IMR-90 (cell line): ENCODE measurements around the gene GDF10. TPM values are rescaled to one million over a fixed set of nuclear protein-coding genes. Genes with fewer than 3 reads are reported as not detected.

Experiments used
- ATAC-seq: fragments of 200-7000 bp; cut with Tn5 transposase; 2 replicates; pipeline ENCODE4 v1.9.1; 2020; ENCODE audit warnings: low read depth, mild to moderate bottlenecking, moderate library complexity
- BruUV-seq: library from RNA; stranded (reverse); fragments of 400-500 nt; replicated peaks from 2 replicates; lab custom pipeline; 2021; lab: Mats Ljungman, UMichigan
- CTCF ChIA-PET: fragments of 300-600 bp; formaldehyde crosslinking; extraction: SDS; loops from one replicate; lab custom pipeline; 2021; ENCODE audit warnings: antibody characterized with exemption; lab: Yijun Ruan, JAX
- POLR2A ChIA-PET: fragments of 300-600 bp; sonication (Branson Sonifier 250); formaldehyde crosslinking; loops from one replicate; lab custom pipeline; 2022; ENCODE audit warnings: antibody characterized with exemption; ENCODE audit not compliant: unreplicated experiment; lab: Charles Lee
- DNase-seq: peaks from one replicate; pipeline ENCODE4 v3.0.0; 2013
- H2AFZ ChIP-seq: replicated peaks from 2 replicates; pipeline ENCODE3; 2013; ENCODE audit warnings: low read length, mild to moderate bottlenecking; ENCODE audit not compliant: poor library complexity
- H2AK5ac ChIP-seq: 2 replicates; pipeline ENCODE4 v1.6.1; 2013; ENCODE audit warnings: low read depth, low read length, inconsistent platforms
- H2AK9ac ChIP-seq: replicated peaks from 2 replicates; pipeline ENCODE3; 2013; ENCODE audit warnings: mild to moderate bottlenecking, low read depth, low read length, moderate library complexity; ENCODE audit not compliant: poor library complexity
- H2BK120ac ChIP-seq: 2 replicates; pipeline ENCODE4 v1.6.1; 2013; ENCODE audit warnings: low read depth, low read length, inconsistent platforms
- H2BK15ac ChIP-seq: 3 replicates; pipeline ENCODE4 v1.6.1; 2013; ENCODE audit warnings: low read depth, low read length, inconsistent platforms
- H2BK20ac ChIP-seq: 2 replicates; pipeline ENCODE4 v1.6.1; 2013; ENCODE audit warnings: low read depth, mild to moderate bottlenecking, inconsistent platforms, low read length, moderate library complexity
- H2BK5ac ChIP-seq: 2 replicates; pipeline ENCODE4 v1.6.1; 2013; ENCODE audit warnings: mild to moderate bottlenecking, low read depth, low read length, inconsistent platforms; ENCODE audit not compliant: poor library complexity, severe bottlenecking
- H3K14ac ChIP-seq: replicated peaks from 2 replicates; pipeline ENCODE4 v1.6.1; 2013; ENCODE audit warnings: low read depth, low read length, inconsistent platforms
- H3K18ac ChIP-seq: 2 replicates; pipeline ENCODE4 v1.6.1; 2013; ENCODE audit warnings: low read depth, low read length, control low read depth
- H3K23ac ChIP-seq: 2 replicates; pipeline ENCODE4 v1.6.1; 2013; ENCODE audit warnings: low read depth, low read length, inconsistent platforms
- H3K27ac ChIP-seq: 2 replicates; pipeline ENCODE4 v1.5.1; 2013; ENCODE audit warnings: mild to moderate bottlenecking, control low read depth, low read length; ENCODE audit not compliant: insufficient read depth
- H3K27me3 ChIP-seq: 2 replicates; pipeline ENCODE4 v1.6.1; 2013; ENCODE audit warnings: low read length; ENCODE audit not compliant: control insufficient read depth, insufficient read depth
- H3K36me3 ChIP-seq: 2 replicates; pipeline ENCODE4 v1.6.1; 2013; ENCODE audit warnings: low read length, mixed read lengths; ENCODE audit not compliant: control insufficient read depth, insufficient read depth
- H3K4ac ChIP-seq: 2 replicates; pipeline ENCODE4 v1.6.1; 2013; ENCODE audit warnings: low read depth, low read length, inconsistent platforms
- H3K4me1 ChIP-seq: 2 replicates; pipeline ENCODE4 v1.6.1; 2013; ENCODE audit warnings: low read length, mixed read lengths; ENCODE audit not compliant: control insufficient read depth, insufficient read depth
- H3K4me2 ChIP-seq: 2 replicates; pipeline ENCODE4 v1.6.1; 2013; ENCODE audit warnings: low read depth, mild to moderate bottlenecking, control low read depth, low read length, moderate library complexity
- H3K4me3 ChIP-seq: 2 replicates; pipeline ENCODE4 v1.5.1; 2013; ENCODE audit warnings: low read depth, mild to moderate bottlenecking, control low read depth, low read length, moderate library complexity; ENCODE audit not compliant: insufficient read depth
- H3K56ac ChIP-seq: 2 replicates; pipeline ENCODE4 v1.6.1; 2013; ENCODE audit warnings: low read length, inconsistent platforms; ENCODE audit not compliant: insufficient read depth; ENCODE audit errors: extremely low read depth
- H3K79me1 ChIP-seq, 2 experiments: 2 replicates each; pipeline ENCODE4 v1.6.1; 2013; ENCODE audit warnings: low read length in 2 of 2, inconsistent platforms in 1 of 2, low read depth in 1 of 2
- H3K9ac ChIP-seq: 2 replicates; pipeline ENCODE4 v1.6.1; 2013; ENCODE audit warnings: low read depth, low read length, control low read depth
- H3K9me1 ChIP-seq: 2 replicates; pipeline ENCODE4 v1.6.1; 2013; ENCODE audit warnings: low read length, inconsistent platforms; ENCODE audit not compliant: insufficient read depth
- H3K9me3 ChIP-seq: 2 replicates; pipeline ENCODE4 v1.6.1; 2013; ENCODE audit warnings: low read length; ENCODE audit not compliant: control insufficient read depth, insufficient read depth
- H4K20me1 ChIP-seq: 2 replicates; pipeline ENCODE4 v1.6.1; 2013; ENCODE audit warnings: low read length, inconsistent platforms; ENCODE audit not compliant: insufficient read depth
- H4K5ac ChIP-seq: 2 replicates; pipeline ENCODE4 v1.6.1; 2013; ENCODE audit warnings: mild to moderate bottlenecking, low read depth, low read length, control low read depth
- H4K8ac ChIP-seq, 2 experiments: 2 replicates each; pipeline ENCODE4 v1.6.1; 2013; ENCODE audit warnings: low read depth in 2 of 2, low read length in 2 of 2, control low read depth in 1 of 2, inconsistent platforms in 1 of 2
- H4K91ac ChIP-seq: 2 replicates; pipeline ENCODE4 v1.6.1; 2013; ENCODE audit warnings: low read depth, low read length, inconsistent platforms; ENCODE audit not compliant: insufficient read depth
- ELK1 ChIP-seq: fragments of 150-350 bp; IDR thresholded peaks from 2 replicates; pipeline ENCODE4 v1.6.1; 2016; ENCODE audit warnings: low read depth, mild to moderate bottlenecking, low read length, moderate library complexity, borderline replicate concordance
- MAZ ChIP-seq: IDR thresholded peaks from 2 replicates; pipeline ENCODE4 v1.6.1; 2012; ENCODE audit warnings: low read depth, mild to moderate bottlenecking, low read length, improper control_type of control experiment, moderate library complexity, borderline replicate concordance
- WGBS, 2 experiments: methylation state at CpG; one replicate each; pipeline versions ENCODE4 v1.1.5 to v1.1.7; 2013; ENCODE audit warnings: missing lambda C conversion rate in 2 of 2; ENCODE audit not compliant: insufficient read length in 1 of 2; ENCODE audit errors: extremely low coverage in 2 of 2; 5-methylcytosine and 5-hydroxymethylcytosine counted together
- dilution Hi-C: fragments of 300-500 bp; cut with HindIII; formaldehyde crosslinking; loops from one replicate; pipeline ENCODE4 v1.14.3; 2018; ENCODE audit warnings: low sequenced_read_pairs; ENCODE audit not compliant: unreplicated experiment
- in situ Hi-C: fragments of 300-500 bp; cut with MboI; formaldehyde crosslinking; loops from 3 replicates; pipeline ENCODE4 v1.14.3; 2019; ENCODE audit warnings: low sequenced_read_pairs, inconsistent platforms, mixed read lengths
- intact Hi-C: fragments of 100-400 bp; cut with micrococcal nuclease; formaldehyde crosslinking; loops from 2 replicates; pipeline ENCODE4 v1.10.0; 2022
- polyA plus RNA-seq, 3 experiments: library from polyadenylated mRNA; depleted of rRNA; stranded (reverse); fragments of >200 nt; gene quantifications; 2 replicates each; pipeline ENCODE4 v1.2.3, GENCODE V29; 2012; ENCODE audit warnings: low replicate concordance in 1 of 3
- total RNA-seq: library from RNA; depleted of rRNA; stranded (reverse); fragments of >200 nt; gene quantifications from 2 replicates; pipeline ENCODE4 v1.2.3, GENCODE V29; 2012

Gene GDF10
- total and polyA plus RNA-seq, 2 of the 4 experiments (the other 2 are of a cell fraction) = 0.34 TPM; not detected in 1

- H4K91ac ChIP-seq = no peak overlapping the region
- no peak overlapping the region for H2BK120ac ChIP-seq
- no peak overlapping the region for H2AFZ ChIP-seq
- TF ChIP-seq ELK1 (no peak), MAZ (no peak)
- H3K4me2 ChIP-seq = no peak overlapping the region
- no peak for DNase-seq
- intact Hi-C loops = loop anchor here (1.0 to 10.0 kb wide), 3 partner anchors 265 to 318 kb away; no protein-coding TSS in a partner anchor
- H2BK5ac ChIP-seq = no peak overlapping the region
- no peak overlapping the region for H3K18ac ChIP-seq
- no peak overlapping the region for H2BK15ac ChIP-seq
- H4K20me1 ChIP-seq = no peaks in the 10 kb centered on the region
- no peak overlapping the region for H2AK9ac ChIP-seq
- dilution Hi-C loops = no loop called here
- H4K8ac ChIP-seq = no peak overlapping the region
- no TSS peak for BruUV-seq
- no peak overlapping the region for H3K9ac ChIP-seq
- H3K14ac ChIP-seq = no peak overlapping the region
- H3K4me1 ChIP-seq = no peaks in the 10 kb centered on the region
- POLR2A ChIA-PET = no interaction called here
- no peak overlapping the region for H3K4me3 ChIP-seq
- CTCF ChIA-PET = interaction anchor here (1.0 to 3.8 kb wide), 5 partner anchors 258 to 318 kb away, joined by 3 to 36 read pairs (median 5); no protein-coding TSS in a partner anchor
- no peaks in the 10 kb centered on the region for H3K79me1 ChIP-seq
- H2AK5ac ChIP-seq = no peak overlapping the region
- no peaks in the 10 kb centered on the region for H3K36me3 ChIP-seq
- H3K9me3 ChIP-seq = no peaks in the 10 kb centered on the region
- no peak overlapping the region for H2BK20ac ChIP-seq
- peaks cover 9% of the 10 kb centered on the region for H3K27me3 ChIP-seq
- no peak overlapping the region for H3K27ac ChIP-seq
- H3K4ac ChIP-seq = no peak overlapping the region
- no peak overlapping the region for H3K56ac ChIP-seq
- in situ Hi-C loops = no loop called here
- H3K9me1 ChIP-seq = no peaks in the 10 kb centered on the region
- no peak for ATAC-seq
- H3K23ac ChIP-seq = no peak overlapping the region
- 75% methylated on average over 5 of the region's 7 CpGs; no CpG with 5 or more reads in 1 of the 2 experiments for WGBS, 2 experiments
- no peak overlapping the region for H4K5ac ChIP-seq
These were observed 12.6 kb downstream of the GDF10 start for GRCh38 chr10:47312663-47312995.
